ENCODE measurements around the gene PARP11.

Gene PARP11

GRCh38 chr12:3809357-3810015 is 63.7 kb downstream of the PARP11 start:
- H3K27me3 ChIP-seq (ENCODE audit: control insufficient read depth, insufficient read depth, low read length) = no peaks in the 10 kb centered on the region
- H3K4me1 ChIP-seq = peaks cover 2% of the 10 kb centered on the region

GRCh38 chr12:3805077-3805476 is 68.1 kb downstream of the PARP11 start:
- Histone ChIP-seq H3K9me3 (ENCODE audit: control insufficient read depth, low read length) (no peaks in the 10 kb centered on the region), H2AFZ (no peak overlapping the region), H3K4me1 (peaks cover 2% of the 10 kb centered on the region), H3K4me3 (ENCODE audit: low read depth, low read length) (no peak overlapping the region), H3K4me2 (ENCODE audit: low read length) (no peak overlapping the region), H3K27me3 (ENCODE audit: control insufficient read depth, insufficient read depth, low read length) (no peaks in the 10 kb centered on the region), H3K27ac (no peak overlapping the region), H3K79me2 (no peaks in the 10 kb centered on the region), H3K9ac (no peak overlapping the region), H3K36me3 (ENCODE audit: control insufficient read depth, insufficient read depth, low read length) (no peaks in the 10 kb centered on the region)
- TF ChIP-seq CTCF (IDR thresholded peaks at IDR 0.05) = no peak

More at GRCh38 chr12:3809357-3810015, 63.7 kb downstream of the PARP11 start:
- H3K4me2 ChIP-seq (ENCODE audit: low read length) = peak overlapping the region; percentile 42
- H2AFZ ChIP-seq = no peak overlapping the region
- H3K27ac ChIP-seq = no peak overlapping the region
- no peaks in the 10 kb centered on the region for H3K9me3 ChIP-seq (ENCODE audit: control insufficient read depth, low read length)
- H3K79me2 ChIP-seq = no peaks in the 10 kb centered on the region
- no peak overlapping the region for H3K4me3 ChIP-seq (ENCODE audit: low read depth, low read length)
- H3K9ac ChIP-seq = no peak overlapping the region
- no peaks in the 10 kb centered on the region for H3K36me3 ChIP-seq (ENCODE audit: control insufficient read depth, insufficient read depth, low read length)
- no peak for TF ChIP-seq CTCF (IDR thresholded peaks at IDR 0.05)

GRCh38 chr12:3803865-3804472 is 69.2 kb downstream of the PARP11 start:
- H3K9ac ChIP-seq = no peak overlapping the region

GRCh38 chr12:3802721-3803120 is 70.5 kb downstream of the PARP11 start:
- Histone ChIP-seq H3K9me3 (ENCODE audit: control insufficient read depth, low read length) (no peaks in the 10 kb centered on the region), H3K36me3 (ENCODE audit: control insufficient read depth, insufficient read depth, low read length) (no peaks in the 10 kb centered on the region), H2AFZ (no peak overlapping the region), H3K4me2 (ENCODE audit: low read length) (no peak overlapping the region), H3K27ac (no peak overlapping the region), H3K79me2 (no peaks in the 10 kb centered on the region), H3K27me3 (ENCODE audit: control insufficient read depth, insufficient read depth, low read length) (no peaks in the 10 kb centered on the region), H3K4me1 (no peaks in the 10 kb centered on the region), H3K9ac (no peak overlapping the region), H3K4me3 (ENCODE audit: low read depth, low read length) (no peak overlapping the region)
- no peak for TF ChIP-seq CTCF (IDR thresholded peaks at IDR 0.05)

More at GRCh38 chr12:3803865-3804472, 69.2 kb downstream of the PARP11 start:
- no peak overlapping the region for H3K4me2 ChIP-seq (ENCODE audit: low read length)
- no peaks in the 10 kb centered on the region for H3K27me3 ChIP-seq (ENCODE audit: control insufficient read depth, insufficient read depth, low read length)
- no peak overlapping the region for H3K27ac ChIP-seq
- no peaks in the 10 kb centered on the region for H3K79me2 ChIP-seq
- H3K4me3 ChIP-seq (ENCODE audit: low read depth, low read length) = no peak overlapping the region
- H3K36me3 ChIP-seq (ENCODE audit: control insufficient read depth, insufficient read depth, low read length) = no peaks in the 10 kb centered on the region
- H3K4me1 ChIP-seq = no peaks in the 10 kb centered on the region
- H3K9me3 ChIP-seq (ENCODE audit: control insufficient read depth, low read length) = no peaks in the 10 kb centered on the region
- H2AFZ ChIP-seq = no peak overlapping the region
- TF ChIP-seq CTCF (IDR thresholded peaks at IDR 0.05) = peak; percentile 81
